HepG2 (cell line): Measurements from ENCODE around the gene BLOC1S4. TPM values are rescaled to one million over a fixed set of nuclear protein-coding genes. Genes with fewer than 3 reads are reported as not detected.

Experiments used
- ARID4A ChIP-seq: sonication (generic); formaldehyde crosslinking; IDR thresholded peaks from 2 replicates; pipeline ENCODE4 v1.5.0; 2020; ENCODE audit warnings: mild to moderate bottlenecking, missing genetic modification reagents, borderline replicate concordance
- CBX5 ChIP-seq: sonication (generic); formaldehyde crosslinking; IDR thresholded peaks from 2 replicates; pipeline ENCODE4 v1.4.0; 2020; ENCODE audit warnings: missing genetic modification reagents, borderline replicate concordance
- GZF1 ChIP-seq: sonication (generic); formaldehyde crosslinking; IDR thresholded peaks from 2 replicates; pipeline ENCODE4 v1.5.1; 2020; ENCODE audit warnings: mild to moderate bottlenecking, missing genetic modification reagents
- MTA1 ChIP-seq: sonication (generic); formaldehyde crosslinking; IDR thresholded peaks from 2 replicates; pipeline ENCODE4 v1.4.0; 2020; ENCODE audit warnings: missing genetic modification reagents, mild to moderate bottlenecking, borderline replicate concordance
- PRPF4 ChIP-seq: fragments of 200-400 bp; formaldehyde crosslinking; IDR thresholded peaks from 2 replicates; pipeline ENCODE4 v1.6.1; 2016; ENCODE audit warnings: low read length, low read depth; ENCODE audit not compliant: poor library complexity, severe bottlenecking
- TCF7L2 ChIP-seq: IDR thresholded peaks from 2 replicates; pipeline ENCODE4 v1.6.1; 2011; ENCODE audit warnings: mild to moderate bottlenecking, low read depth, low read length, moderate library complexity
- ZBED4 ChIP-seq: sonication (generic); formaldehyde crosslinking; IDR thresholded peaks from 2 replicates; pipeline ENCODE4 v1.4.0; 2020; ENCODE audit warnings: missing genetic modification reagents, borderline replicate concordance
- ZGPAT ChIP-seq: IDR thresholded peaks from 2 replicates; pipeline ENCODE4 v1.6.1; 2016; ENCODE audit warnings: mild to moderate bottlenecking
- ZNF331 ChIP-seq: sonication (generic); formaldehyde crosslinking; IDR thresholded peaks from 2 replicates; pipeline ENCODE4 v1.4.0; 2020; ENCODE audit warnings: missing genetic modification reagents
- ZNF337 ChIP-seq: sonication (generic); formaldehyde crosslinking; IDR thresholded peaks from 2 replicates; pipeline ENCODE4 v1.5.1; 2020; ENCODE audit warnings: missing genetic modification reagents, low read depth, mild to moderate bottlenecking, borderline replicate concordance
- ZSCAN20 ChIP-seq: sonication (generic); formaldehyde crosslinking; IDR thresholded peaks from 2 replicates; pipeline ENCODE4 v1.4.0; 2020; ENCODE audit warnings: missing genetic modification reagents, mild to moderate bottlenecking, borderline replicate concordance
- polyA plus RNA-seq, 8 experiments: library from polyadenylated mRNA; depleted of rRNA in 3 of 8; stranded (reverse) in 7 of 8; unstranded in 1 of 8; fragments of >200 nt; fragmentation: Illumina TruSeq in 4 of 8; extraction: Trizol in 4 of 8; gene quantifications; 2 replicates each; pipeline versions ENCODE4 v1.2.1 to v1.2.3, GENCODE V29; 2011 to 2016; ENCODE audit warnings: low read depth in 4 of 8, missing spikeins in 1 of 8, mixed read lengths in 1 of 8; ENCODE audit not compliant: insufficient read depth in 1 of 8
- total RNA-seq, 5 experiments: library from RNA; depleted of rRNA; stranded (reverse); fragments of >200 nt; fragmentation: Illumina TruSeq; extraction: Trizol; gene quantifications; 2 replicates each; pipeline ENCODE4 v1.2.3, GENCODE V29; 2016; ENCODE audit warnings: low read depth in 1 of 5
- TF ChIP-seq, protein P1 (sequence below): sonication (generic); formaldehyde crosslinking; IDR thresholded peaks from 2 replicates; pipeline ENCODE4 v1.5.1; 2020; ENCODE audit warnings: missing genetic modification reagents, mild to moderate bottlenecking, borderline replicate concordance
- TF ChIP-seq, protein P2 (sequence below): sonication (generic); formaldehyde crosslinking; conservative IDR thresholded peaks from 2 replicates; pipeline ENCODE4 v1.8.0; 2022; ENCODE audit warnings: missing genetic modification reagents

The BLOC1S4 gene
- total and polyA plus RNA-seq, 2 of the 13 experiments (the other 11 are each of a cell fraction or from before 2014, with no cell fraction given) = 15.5 to 20.9 TPM

GRCh38 chr4:6753103-6753560 is 37.2 kb downstream of the BLOC1S4 start (continued):
- peak; percentile 67; the same call in 1 of the 2 replicates for TF ChIP-seq ARID4A (CRISPR knock-in tag)
- TF ChIP-seq ZBED4 (CRISPR knock-in tag) = peak; percentile 17; the same call in 1 of the 2 replicates
- peak; percentile 73; the same call in 1 of the 2 replicates for TF ChIP-seq ZGPAT (CRISPR knock-in tag)
- peak; percentile 90; the same call in 1 of the 2 replicates for TF ChIP-seq MTA1 (CRISPR knock-in tag)
- TF ChIP-seq PRPF4 = no peak
- no peak for TF ChIP-seq TCF7L2
- 0 out of 2 replicates have a peak, but pooled peaks have one; percentile 33 for TF ChIP-seq CBX5 (CRISPR knock-in tag)
- TF ChIP-seq, protein P1, sequence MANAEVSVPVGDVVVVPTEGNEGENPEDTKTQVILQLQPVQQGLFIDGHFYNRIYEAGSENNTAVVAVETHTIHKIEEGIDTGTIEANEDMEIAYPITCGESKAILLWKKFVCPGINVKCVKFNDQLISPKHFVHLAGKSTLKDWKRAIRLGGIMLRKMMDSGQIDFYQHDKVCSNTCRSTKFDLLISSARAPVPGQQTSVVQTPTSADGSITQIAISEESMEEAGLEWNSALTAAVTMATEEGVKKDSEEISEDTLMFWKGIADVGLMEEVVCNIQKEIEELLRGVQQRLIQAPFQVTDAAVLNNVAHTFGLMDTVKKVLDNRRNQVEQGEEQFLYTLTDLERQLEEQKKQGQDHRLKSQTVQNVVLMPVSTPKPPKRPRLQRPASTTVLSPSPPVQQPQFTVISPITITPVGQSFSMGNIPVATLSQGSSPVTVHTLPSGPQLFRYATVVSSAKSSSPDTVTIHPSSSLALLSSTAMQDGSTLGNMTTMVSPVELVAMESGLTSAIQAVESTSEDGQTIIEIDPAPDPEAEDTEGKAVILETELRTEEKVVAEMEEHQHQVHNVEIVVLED (CRISPR knock-in tag) = peak; percentile 39; the same call in 1 of the 2 replicates
- TF ChIP-seq, protein P2, sequence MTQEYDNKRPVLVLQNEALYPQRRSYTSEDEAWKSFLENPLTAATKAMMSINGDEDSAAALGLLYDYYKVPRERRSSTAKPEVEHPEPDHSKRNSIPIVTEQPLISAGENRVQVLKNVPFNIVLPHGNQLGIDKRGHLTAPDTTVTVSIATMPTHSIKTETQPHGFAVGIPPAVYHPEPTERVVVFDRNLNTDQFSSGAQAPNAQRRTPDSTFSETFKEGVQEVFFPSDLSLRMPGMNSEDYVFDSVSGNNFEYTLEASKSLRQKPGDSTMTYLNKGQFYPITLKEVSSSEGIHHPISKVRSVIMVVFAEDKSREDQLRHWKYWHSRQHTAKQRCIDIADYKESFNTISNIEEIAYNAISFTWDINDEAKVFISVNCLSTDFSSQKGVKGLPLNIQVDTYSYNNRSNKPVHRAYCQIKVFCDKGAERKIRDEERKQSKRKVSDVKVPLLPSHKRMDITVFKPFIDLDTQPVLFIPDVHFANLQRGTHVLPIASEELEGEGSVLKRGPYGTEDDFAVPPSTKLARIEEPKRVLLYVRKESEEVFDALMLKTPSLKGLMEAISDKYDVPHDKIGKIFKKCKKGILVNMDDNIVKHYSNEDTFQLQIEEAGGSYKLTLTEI (CRISPR knock-in tag) = no peak
- TF ChIP-seq ZNF331 (CRISPR knock-in tag) = 0 out of 2 replicates have a peak, but pooled peaks have one; percentile 54
- TF ChIP-seq ZSCAN20 = no peak
- TF ChIP-seq GZF1 = 0 out of 2 replicates have a peak, but pooled peaks have one; percentile 33
- peak; percentile 54; the same call in 1 of the 2 replicates for TF ChIP-seq ZNF337 (CRISPR knock-in tag)
